NCI-H460 (cell line): ENCODE measurements around the gene RSF1. TPM values are rescaled to one million over a fixed set of nuclear protein-coding genes. Genes with fewer than 3 reads are reported as not detected.
"Not testable (repeated sequence)": the region's sequence is repeated elsewhere in the genome, so short reads cannot be mapped to it uniquely, and the experiment has no call there.

ENCODE experiments used
- DNase-seq: peaks from one replicate; pipeline ENCODE4 v3.0.0-alpha.2; 2016; ENCODE audit warnings: low read depth; ENCODE audit errors: extremely low read depth
- small RNA-seq, 2 experiments: library from RNA; depleted of rRNA; stranded (forward); fragments of <200 nt; gene quantifications; one replicate each; pipeline ENCODE3, GENCODE V24; 2014
- total RNA-seq: library from RNA; depleted of rRNA; stranded (reverse); fragments of >200 nt; shearing (Covaris generic); gene quantifications from 2 replicates; pipeline ENCODE4 v1.2.3, GENCODE V29; 2014; rRNA removed

RSF1 gene
- total RNA-seq, 1 experiment from 2014 or later = 19.2 TPM

GRCh38 chr11:77633926-77634325 lies 186.6 kb downstream of the RSF1 start:
- not testable (repeated sequence) for DNase-seq

- DNase-seq = no peak
Observed at GRCh38 chr11:77630157-77630710, 190.3 kb downstream of the RSF1 start.

DNA sequence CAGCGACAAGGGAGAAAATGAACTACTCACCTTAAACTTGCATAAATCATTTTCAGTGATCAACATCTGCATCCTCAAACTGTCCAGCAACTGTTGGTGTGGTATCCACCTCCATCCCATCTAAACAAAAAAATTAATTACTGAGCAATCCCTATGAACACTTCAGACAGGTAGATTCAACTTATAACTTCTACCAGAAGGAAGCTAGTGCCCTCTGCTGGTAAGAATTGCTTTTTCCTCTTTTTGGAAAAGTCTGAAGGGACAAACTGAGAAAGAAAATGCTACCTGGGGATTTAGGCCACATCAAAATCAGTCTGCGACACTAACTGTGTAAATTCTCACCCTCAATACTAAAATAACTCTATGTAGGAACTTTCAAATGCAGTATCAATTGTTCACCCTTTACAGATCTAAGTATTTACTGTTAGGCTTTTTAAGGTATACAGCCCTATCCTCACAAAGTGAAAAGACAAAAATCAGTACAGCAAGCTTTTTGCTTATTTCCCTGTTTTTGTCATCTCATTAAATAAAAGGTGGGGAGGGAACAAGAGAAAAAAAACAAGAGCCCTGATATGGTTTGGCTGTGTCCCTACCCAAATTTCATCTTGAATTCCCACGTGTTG lies 200.8 kb downstream of the RSF1 start:
- peak; percentile 39 for DNase-seq

GRCh38 chr11:77617892-77618291 lies 202.6 kb downstream of the RSF1 start:
- DNase-seq = no peak

- DNase-seq = no peak
Observed at GRCh38 chr11:77611921-77612320, 208.6 kb downstream of the RSF1 start.

Small RNA genes lying within 50 kb of the gene (small RNA-seq; reads per million reads assigned to genes)
- 0 reads per million in 2 experiments for gene RF00019

Other genes starting within 250 kb of the RSF1 start
- 0.52 and 0.63 TPM in 2 replicates for gene AQP11, start 230.8 kb downstream of the RSF1 start, total RNA-seq
- 242 and 245 TPM in 2 replicates for gene CLNS1A, start 182.9 kb downstream of the RSF1 start, total RNA-seq
- 6.7 and 9.3 TPM in 2 replicates for gene AAMDC, start 422 bp upstream of the RSF1 start, total RNA-seq
- gene INTS4, start 173.9 kb upstream of the RSF1 start, total RNA-seq = 17.6 and 27.2 TPM in 2 replicates
- 0.66 and 0.82 TPM in 2 replicates for gene KCTD14, start 202.6 kb upstream of the RSF1 start, total RNA-seq
- gene THRSP, start 243.1 kb upstream of the RSF1 start, total RNA-seq = not detected in 2 replicates